GM21526 (cell line): ENCODE results near the gene TMIE.

Experiments used
- ATAC-seq: cut with Tn5 transposase; IDR thresholded peaks from one replicate; pipeline ENCODE4 v1.9.1; 2021; ENCODE audit warnings: moderate library complexity; ENCODE audit not compliant: unreplicated experiment, low FRiP score

The TMIE gene

GRCh38 chr3:46755646-46756045 is 54.5 kb downstream of the TMIE start:
- no peak for ATAC-seq

- no peak for ATAC-seq
These were observed 55.5 kb downstream of the TMIE start for GRCh38 chr3:46756642-46757041.

GRCh38 chr3:46759239-46760167 is 58.3 kb downstream of the TMIE start:
- no peak for ATAC-seq
